Panc1 (cell line): Measurements from ENCODE around the gene MAPK8.

ENCODE experiments used
- POLR2AphosphoS5 ChIP-seq: IDR thresholded peaks from 2 replicates; pipeline ENCODE4 v1.6.1; 2012; ENCODE audit warnings: mild to moderate bottlenecking, low read depth, low read length, moderate library complexity
- TCF7L2 ChIP-seq: IDR thresholded peaks from 2 replicates; pipeline ENCODE4 v1.6.1; 2011; ENCODE audit warnings: mild to moderate bottlenecking, low read depth, low read length, inconsistent platforms
- TF ChIP-seq, protein P1 (sequence below): fragments of 450-650 bp; IDR thresholded peaks from 2 replicates; pipeline ENCODE4 v1.5.1; 2017; ENCODE audit warnings: mild to moderate bottlenecking

DNA sequence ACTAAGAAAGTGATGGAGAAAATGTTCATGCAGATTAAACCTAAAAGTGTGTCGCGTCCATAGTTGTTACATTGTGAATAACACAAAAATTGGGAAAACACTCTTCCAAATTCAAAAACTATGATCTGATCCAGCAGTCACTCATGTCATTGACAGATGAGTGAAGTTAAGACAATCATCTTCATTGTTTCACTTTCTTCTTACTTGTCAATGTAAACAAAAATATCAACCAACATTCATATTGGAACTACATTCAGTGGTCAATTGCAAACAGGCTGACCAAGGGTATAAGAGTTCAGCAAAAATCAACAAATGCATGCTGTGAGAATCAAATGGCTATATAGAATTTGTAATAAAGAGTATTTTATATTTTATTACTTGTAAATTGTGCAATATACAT is 33.8 kb upstream of the MAPK8 start:
- TF ChIP-seq TCF7L2 (no peak), POLR2AphosphoS5 (no peak)
- TF ChIP-seq, protein P1, sequence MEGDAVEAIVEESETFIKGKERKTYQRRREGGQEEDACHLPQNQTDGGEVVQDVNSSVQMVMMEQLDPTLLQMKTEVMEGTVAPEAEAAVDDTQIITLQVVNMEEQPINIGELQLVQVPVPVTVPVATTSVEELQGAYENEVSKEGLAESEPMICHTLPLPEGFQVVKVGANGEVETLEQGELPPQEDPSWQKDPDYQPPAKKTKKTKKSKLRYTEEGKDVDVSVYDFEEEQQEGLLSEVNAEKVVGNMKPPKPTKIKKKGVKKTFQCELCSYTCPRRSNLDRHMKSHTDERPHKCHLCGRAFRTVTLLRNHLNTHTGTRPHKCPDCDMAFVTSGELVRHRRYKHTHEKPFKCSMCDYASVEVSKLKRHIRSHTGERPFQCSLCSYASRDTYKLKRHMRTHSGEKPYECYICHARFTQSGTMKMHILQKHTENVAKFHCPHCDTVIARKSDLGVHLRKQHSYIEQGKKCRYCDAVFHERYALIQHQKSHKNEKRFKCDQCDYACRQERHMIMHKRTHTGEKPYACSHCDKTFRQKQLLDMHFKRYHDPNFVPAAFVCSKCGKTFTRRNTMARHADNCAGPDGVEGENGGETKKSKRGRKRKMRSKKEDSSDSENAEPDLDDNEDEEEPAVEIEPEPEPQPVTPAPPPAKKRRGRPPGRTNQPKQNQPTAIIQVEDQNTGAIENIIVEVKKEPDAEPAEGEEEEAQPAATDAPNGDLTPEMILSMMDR: no peak
